Adrenal gland (tissue), 5 donors: Measurements from ENCODE around the gene RPRD1A.

Experiments
- POLR2A ChIP-seq, 2 donors: fragments of 450-650 bp; IDR thresholded peaks; one replicate each; pipeline ENCODE4 v1.6.1; 2017; ENCODE audit warnings: antibody characterized with exemption in 2 of 2, mild to moderate bottlenecking in 2 of 2, moderate library complexity in 1 of 2
- TF ChIP-seq, protein P1 (sequence below), 6 experiments: fragments of 450-650 bp in 4 of 6; fragments of 200-600 bp in 2 of 6; sonication (generic) in 1 of 6; IDR thresholded peaks; 1 replicate in 5 of 6; 2 replicates in 1 of 6; pipeline versions ENCODE4 v1.5.1 to v1.8.0; 2016 to 2021; ENCODE audit warnings: antibody characterized with exemption in 6 of 6, mild to moderate bottlenecking in 2 of 6, moderate library complexity in 1 of 6
- donor health status: DM: no; HTN: no; CAD: no.

DNA sequence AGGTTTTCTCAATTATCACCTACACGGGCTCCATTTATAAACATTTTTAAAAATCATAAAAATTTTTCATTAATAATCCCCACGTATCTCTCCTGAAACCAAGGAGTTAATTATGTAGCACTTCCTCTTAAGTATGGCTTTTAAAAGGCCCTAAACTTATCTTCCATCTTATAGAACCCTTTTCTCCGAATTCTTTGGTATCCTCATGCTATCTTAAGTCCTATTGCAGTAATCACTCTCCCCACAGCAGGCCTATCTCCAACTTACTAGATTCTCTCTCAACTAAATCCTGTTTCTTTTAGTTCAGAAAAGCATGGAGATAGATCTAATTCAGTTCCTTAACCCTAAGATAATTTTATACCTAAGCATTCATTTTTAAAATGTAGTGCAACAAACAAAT, 26.2 kb downstream of the RPRD1A start:
- TF ChIP-seq, protein P1, sequence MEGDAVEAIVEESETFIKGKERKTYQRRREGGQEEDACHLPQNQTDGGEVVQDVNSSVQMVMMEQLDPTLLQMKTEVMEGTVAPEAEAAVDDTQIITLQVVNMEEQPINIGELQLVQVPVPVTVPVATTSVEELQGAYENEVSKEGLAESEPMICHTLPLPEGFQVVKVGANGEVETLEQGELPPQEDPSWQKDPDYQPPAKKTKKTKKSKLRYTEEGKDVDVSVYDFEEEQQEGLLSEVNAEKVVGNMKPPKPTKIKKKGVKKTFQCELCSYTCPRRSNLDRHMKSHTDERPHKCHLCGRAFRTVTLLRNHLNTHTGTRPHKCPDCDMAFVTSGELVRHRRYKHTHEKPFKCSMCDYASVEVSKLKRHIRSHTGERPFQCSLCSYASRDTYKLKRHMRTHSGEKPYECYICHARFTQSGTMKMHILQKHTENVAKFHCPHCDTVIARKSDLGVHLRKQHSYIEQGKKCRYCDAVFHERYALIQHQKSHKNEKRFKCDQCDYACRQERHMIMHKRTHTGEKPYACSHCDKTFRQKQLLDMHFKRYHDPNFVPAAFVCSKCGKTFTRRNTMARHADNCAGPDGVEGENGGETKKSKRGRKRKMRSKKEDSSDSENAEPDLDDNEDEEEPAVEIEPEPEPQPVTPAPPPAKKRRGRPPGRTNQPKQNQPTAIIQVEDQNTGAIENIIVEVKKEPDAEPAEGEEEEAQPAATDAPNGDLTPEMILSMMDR (IDR thresholded peaks at IDR 0.05) = no peak
- TF ChIP-seq POLR2A (IDR thresholded peaks at IDR 0.05) = no peak
